HepG2 (cell line): ENCODE measurements around the gene PSMD3. TPM values are rescaled to one million over a fixed set of nuclear protein-coding genes. Genes with fewer than 3 reads are reported as not detected.

Experiments
- ATAC-seq: fragments of 200-7000 bp; cut with Tn5 transposase; 3 replicates; pipeline ENCODE4 v1.9.1; 2020; ENCODE audit warnings: mild to moderate bottlenecking, moderate library complexity
- BruUV-seq: library from RNA; stranded (reverse); fragments of 400-500 nt; replicated peaks from 2 replicates; lab custom pipeline; 2021; lab: Mats Ljungman, UMichigan
- CTCF ChIA-PET: fragments of 300-600 bp; formaldehyde crosslinking; extraction: SDS; loops from one replicate; lab custom pipeline; 2021; ENCODE audit warnings: low total read pairs, inconsistent platforms, low intra/inter-chr PET ratio; lab: Yijun Ruan, JAX
- POLR2A ChIA-PET: fragments of 350-600 bp; sonication (Branson Sonifier 250); formaldehyde crosslinking; loops from one replicate; lab custom pipeline; 2020; ENCODE audit warnings: antibody characterized with exemption, inconsistent platforms; lab: Yijun Ruan, JAX
- DNase-seq: peaks from one replicate; pipeline ENCODE4 v3.0.0-alpha.2; 2015; ENCODE audit warnings: low spot score
- FAIRE-seq: peaks from 3 replicates; lab custom pipeline; 2011; peaks lifted over from hg19 to GRCh38; lab: Jason Lieb, UNC
- H2AFZ ChIP-seq: one replicate; pipeline ENCODE4 v1.6.1; 2011; ENCODE audit warnings: low read length, inconsistent platforms
- H3K27ac ChIP-seq: fragments of 300-600 bp; 3 replicates; pipeline ENCODE4 v1.8.0; 2011; ENCODE audit warnings: mixed run types, mild to moderate bottlenecking, mixed read lengths, low read length, inconsistent platforms; ENCODE audit not compliant: insufficient read depth; ENCODE audit errors: extremely low read length
- H3K27me3 ChIP-seq, 2 experiments: fragments of 200-600 bp in 1 of 2; 2 replicates in 1 of 2; 3 replicates in 1 of 2; pipeline versions ENCODE4 v1.6.0 to v1.8.0; 2011; ENCODE audit warnings: low read length in 2 of 2, mild to moderate bottlenecking in 2 of 2, moderate library complexity in 2 of 2, inconsistent platforms in 1 of 2; ENCODE audit not compliant: insufficient read depth in 2 of 2, control insufficient read depth in 1 of 2
- H3K36me3 ChIP-seq, 2 experiments: fragments of 200-600 bp in 1 of 2; replicated peaks in 1 of 2; 2 replicates in 1 of 2; 3 replicates in 1 of 2; pipeline versions ENCODE4 v1.5.1 to v1.8.0; 2011; ENCODE audit warnings: low read length in 2 of 2, inconsistent platforms in 1 of 2; ENCODE audit not compliant: insufficient read depth in 2 of 2, control insufficient read depth in 1 of 2
- H3K4me1 ChIP-seq: 2 replicates; pipeline ENCODE4 v1.5.1; 2012; ENCODE audit warnings: low read length, inconsistent platforms; ENCODE audit not compliant: insufficient read depth
- H3K4me2 ChIP-seq: 2 replicates; pipeline ENCODE4 v1.6.0; 2011; ENCODE audit warnings: low read depth, low read length, inconsistent platforms
- H3K4me3 ChIP-seq, 3 experiments: fragments of 200-600 bp in 1 of 3; sonication (generic), shearing (Covaris generic) in 1 of 3; replicated peaks in 1 of 3; 2 replicates each; pipeline ENCODE4 v1.5.1; 2011 to 2016; ENCODE audit warnings: low read length in 3 of 3, inconsistent platforms in 2 of 3, low read depth in 2 of 3, mild to moderate bottlenecking in 2 of 3, control low read depth in 1 of 3, mixed read lengths in 1 of 3; ENCODE audit not compliant: insufficient read depth in 1 of 3
- H3K79me2 ChIP-seq: one replicate; pipeline ENCODE4 v1.6.1; 2011; ENCODE audit warnings: low read length, inconsistent platforms; ENCODE audit not compliant: insufficient read depth
- H3K9ac ChIP-seq: 2 replicates; pipeline ENCODE4 v1.6.0; 2011; ENCODE audit warnings: mild to moderate bottlenecking, low read depth, low read length, inconsistent platforms; ENCODE audit not compliant: insufficient read depth
- H3K9me3 ChIP-seq: 2 replicates; pipeline ENCODE4 v1.5.1; 2012; ENCODE audit warnings: mild to moderate bottlenecking, low read length
- H4K20me1 ChIP-seq: 2 replicates; pipeline ENCODE4 v1.6.0; 2011; ENCODE audit warnings: inconsistent platforms, mild to moderate bottlenecking, low read length, moderate library complexity; ENCODE audit not compliant: insufficient read depth
- E2F1 ChIP-seq: sonication (generic); formaldehyde crosslinking; IDR thresholded peaks from 2 replicates; pipeline ENCODE4 v1.5.0; 2020; ENCODE audit warnings: missing genetic modification reagents
- FOXO4 ChIP-seq: sonication (generic); formaldehyde crosslinking; conservative IDR thresholded peaks from 2 replicates; pipeline ENCODE4 v1.8.1; 2023; ENCODE audit warnings: missing genetic modification reagents
- ZNF383 ChIP-seq: sonication (generic); formaldehyde crosslinking; IDR thresholded peaks from 2 replicates; pipeline ENCODE4 v1.4.0; 2020; ENCODE audit warnings: missing genetic modification reagents, mild to moderate bottlenecking, borderline replicate concordance
- WGBS: methylation state at CpG from one replicate; pipeline ENCODE4 v1.1.6; 2017; ENCODE audit warnings: low lambda C conversion rate; 5-methylcytosine and 5-hydroxymethylcytosine counted together
- in situ Hi-C: cut with HindIII; loops from 2 replicates; pipeline ENCODE4 v1.10.0; 2017; ENCODE audit warnings: low pct_unique_long_range_greater_than_20kb; ENCODE audit not compliant: extremely low pct_ligation_motif_present
- intact Hi-C: fragments of 100-400 bp; cut with micrococcal nuclease; formaldehyde crosslinking; loops from one replicate; pipeline ENCODE4 v1.10.0; 2022; ENCODE audit not compliant: unreplicated experiment
- polyA plus RNA-seq, 8 experiments: library from polyadenylated mRNA; depleted of rRNA in 3 of 8; stranded (reverse) in 7 of 8; unstranded in 1 of 8; fragments of >200 nt; fragmentation: Illumina TruSeq in 4 of 8; extraction: Trizol in 4 of 8; gene quantifications; 2 replicates each; pipeline versions ENCODE4 v1.2.1 to v1.2.3, GENCODE V29; 2011 to 2016; ENCODE audit warnings: low read depth in 4 of 8, missing spikeins in 1 of 8, mixed read lengths in 1 of 8; ENCODE audit not compliant: insufficient read depth in 1 of 8
- total RNA-seq, 5 experiments: library from RNA; depleted of rRNA; stranded (reverse); fragments of >200 nt; fragmentation: Illumina TruSeq; extraction: Trizol; gene quantifications; 2 replicates each; pipeline ENCODE4 v1.2.3, GENCODE V29; 2016; ENCODE audit warnings: low read depth in 1 of 5

PSMD3 gene
- total and polyA plus RNA-seq, 2 of the 13 experiments (the other 11 are each of a cell fraction or from before 2014, with no cell fraction given) = 97.4 to 146 TPM

DNA sequence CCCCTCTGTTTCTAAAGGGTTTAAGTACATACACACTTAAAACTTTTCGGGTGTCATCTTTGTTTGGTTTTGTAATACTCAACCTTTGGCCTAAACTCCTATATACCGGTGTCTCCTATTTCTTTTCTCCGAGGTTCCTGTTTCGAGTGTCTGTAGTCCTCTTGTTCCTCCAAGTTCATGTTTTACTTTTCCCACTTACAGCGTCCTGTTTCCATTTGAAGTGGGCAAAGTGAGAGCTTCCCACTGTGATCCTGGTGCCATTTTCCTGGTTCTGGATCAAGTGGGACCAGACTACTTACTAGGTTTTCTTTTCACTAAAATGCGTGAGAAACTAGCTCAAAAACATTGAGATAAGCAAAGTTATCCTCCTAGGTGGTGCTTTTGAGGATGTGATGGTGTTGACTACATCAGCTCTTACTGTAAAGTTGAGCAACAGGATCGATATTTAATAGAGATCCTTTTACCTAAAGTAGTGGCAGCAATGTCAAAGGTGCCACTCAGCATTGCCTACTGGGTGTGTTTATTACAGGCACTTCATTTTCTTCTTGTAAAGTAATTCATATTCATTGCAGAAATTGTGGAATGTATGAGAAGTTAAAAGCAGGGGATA lies 1.3 kb downstream of the PSMD3 start (continued):
- TF ChIP-seq E2F1 (CRISPR knock-in tag) = 0 out of 2 replicates have a peak, but pooled peaks have one; percentile 14

DNA sequence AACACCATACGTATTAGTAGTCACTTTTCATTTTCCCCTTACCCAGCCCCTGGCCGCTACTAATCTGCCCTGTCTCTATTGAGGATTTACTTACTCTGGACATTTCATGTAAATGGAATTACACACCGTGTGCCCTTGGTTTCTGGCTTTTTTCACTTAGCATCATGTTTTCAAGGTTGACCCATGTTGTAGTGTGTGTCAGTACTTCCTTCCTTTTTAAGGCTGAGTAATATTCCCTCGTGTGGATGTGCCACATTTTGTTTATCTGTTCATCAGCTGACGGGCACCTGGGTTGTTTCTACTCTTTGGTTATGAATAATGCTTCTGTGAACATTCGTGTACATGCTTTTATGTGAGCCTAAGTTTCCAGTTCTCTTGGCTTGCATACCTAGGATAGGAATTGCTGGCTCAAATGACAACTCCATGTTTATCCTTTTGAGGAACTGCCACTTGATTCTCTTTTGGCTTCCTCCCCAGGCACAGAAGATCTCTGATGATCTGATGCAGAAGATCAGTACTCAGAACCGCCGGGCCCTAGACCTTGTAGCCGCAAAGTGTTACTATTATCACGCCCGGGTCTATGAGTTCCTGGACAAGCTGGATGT lies 7.7 kb downstream of the PSMD3 start:
- FAIRE-seq = no peak
- intact Hi-C loops = no loop called here
- TF ChIP-seq ZNF383 (CRISPR knock-in tag) (no peak), FOXO4 (CRISPR knock-in tag) (0 out of 2 replicates have a peak, but pooled peaks have one; percentile 75)
- TF ChIP-seq, all 625 proteins: peak for 1
- H3K9ac ChIP-seq = no peak overlapping the region
- no peak for ATAC-seq
- no peaks in the 10 kb centered on the region for H3K4me1 ChIP-seq
- no peaks in the 10 kb centered on the region for H3K27me3 ChIP-seq
- ChIA-PET POLR2A (no interaction called here), CTCF (no interaction called here)
- peaks cover 4% of the 10 kb centered on the region for H3K79me2 ChIP-seq
- H3K9me3 ChIP-seq = no peaks in the 10 kb centered on the region
- 95% methylated on average over 11 of the region's 11 CpGs for WGBS
- in situ Hi-C loops = no loop called here
- BruUV-seq = no TSS peak
- peaks cover 64 to 95% of the 10 kb centered on the region in 2 experiments for H3K36me3 ChIP-seq
- no peak for DNase-seq
- no peaks in the 10 kb centered on the region; the same call in 1 of the 2 replicates for H4K20me1 ChIP-seq
- no peak overlapping the region for H3K27ac ChIP-seq
- H2AFZ ChIP-seq = no peak overlapping the region
- no peak overlapping the region for H3K4me3 ChIP-seq
- no peak overlapping the region for H3K4me2 ChIP-seq
